BLaER1 treated with 17β-estradiol and CSF1 and Interleukin-3, amounts not matched to agents 10 nM and 100 nM (cell line): ENCODE data around the gene ACOD1.
A peak's percentile ranks its signal among the peaks of the same experiment; 100 is the strongest.

Source experiments
- H3K27ac ChIP-seq, 11 experiments: shearing (Covaris generic); formaldehyde crosslinking; 2 replicates each; pipeline ENCODE4 v1.8.1; 2022
- H3K27me3 ChIP-seq, 11 experiments: shearing (Covaris generic); formaldehyde crosslinking; 2 replicates each; pipeline ENCODE4 v1.8.1; 2022
- H3K36me3 ChIP-seq, 11 experiments: shearing (Covaris generic); formaldehyde crosslinking; 2 replicates each; pipeline ENCODE4 v1.8.1; 2022
- H3K4me1 ChIP-seq, 10 experiments: shearing (Covaris generic); formaldehyde crosslinking; 2 replicates each; pipeline ENCODE4 v1.8.1; 2022
- H3K4me2 ChIP-seq, 11 experiments: shearing (Covaris generic); formaldehyde crosslinking; 2 replicates each; pipeline ENCODE4 v1.8.1; 2022
- H3K4me3 ChIP-seq, 10 experiments: shearing (Covaris generic); formaldehyde crosslinking; 2 replicates each; pipeline ENCODE4 v1.8.1; 2022
- H3K9ac ChIP-seq, 11 experiments: shearing (Covaris generic); formaldehyde crosslinking; 2 replicates each; pipeline ENCODE4 v1.8.1; 2022
- H3K9me3 ChIP-seq, 11 experiments: shearing (Covaris generic); formaldehyde crosslinking; replicated peaks in 1 of 11; 2 replicates each; pipeline ENCODE4 v1.8.1; 2022
- H4K20me1 ChIP-seq, 11 experiments: shearing (Covaris generic); formaldehyde crosslinking; 2 replicates each; pipeline ENCODE4 v1.8.1; 2022
- Cebpa-rat ChIP-seq, 11 experiments: shearing (Covaris generic); IDR thresholded peaks; 2 replicates each; pipeline ENCODE4 v1.8.1; 2022

Gene ACOD1

DNA sequence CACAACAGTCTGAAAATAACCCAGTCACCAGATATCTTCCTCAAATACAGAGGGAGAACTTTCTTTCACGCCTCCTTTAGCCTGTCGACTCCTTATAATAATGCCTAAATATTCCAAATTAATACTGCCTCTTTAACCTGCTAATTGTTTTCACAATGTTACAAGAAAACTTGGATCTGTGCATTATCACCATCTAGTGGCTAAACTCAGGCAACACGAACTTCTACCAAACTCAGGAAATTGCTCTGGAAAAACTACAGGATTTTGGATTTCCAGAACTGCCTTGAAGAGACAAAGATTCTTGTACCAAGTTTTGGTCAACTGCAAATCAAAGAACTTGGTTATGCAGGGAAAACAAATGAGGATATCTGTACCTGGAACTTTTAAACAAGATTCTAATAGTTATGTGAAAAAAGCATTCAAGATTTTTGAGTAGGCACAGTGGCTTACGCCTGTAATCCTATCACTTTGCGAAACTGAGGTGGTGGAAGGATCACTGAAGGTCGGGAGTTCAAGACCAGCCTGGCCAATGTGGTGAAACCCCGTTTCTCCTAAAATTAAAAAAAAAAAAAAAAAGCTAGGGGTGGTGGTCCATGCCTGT lies 54.4 kb downstream of the ACOD1 start:
- H4K20me1 ChIP-seq = peaks cover 10 to 77% (median 32%) of the 10 kb centered on the region in 11 experiments; a peak in 14 of 22 replicates
- no peak overlapping the region for H3K4me3 ChIP-seq
- no peak overlapping the region for H3K27ac ChIP-seq
- H3K9ac ChIP-seq = peak overlapping the region in 1 of 11 experiments; percentile 18; a peak in 1 of 22 replicates
- H3K9me3 ChIP-seq = no peaks in the 10 kb centered on the region
- TF ChIP-seq Cebpa-rat (IDR thresholded peaks at IDR 0.05) = no peak
- 0 out of 22 replicates have a peak overlapping the region, but pooled peaks of 1 of the 11 experiments have one; percentile 50 for H3K4me2 ChIP-seq
- peaks cover 45 to 83% (median 66%) of the 10 kb centered on the region in 11 experiments for H3K36me3 ChIP-seq
- no peaks in the 10 kb centered on the region for H3K27me3 ChIP-seq
- H3K4me1 ChIP-seq = peaks cover 22 to 36% (median 30%) of the 10 kb centered on the region in 10 experiments
